Hepatic stellate cell (primary cell): ENCODE results near the gene ZMYND19.
"Not testable (repeated sequence)": the region's sequence is repeated elsewhere in the genome, so short reads cannot be mapped to it uniquely, and the experiment has no call there.

Experiments
- DNase-seq: peaks from one replicate; pipeline ENCODE4 v3.0.0; 2011; ENCODE audit warnings: low spot score

The ZMYND19 gene

DNA sequence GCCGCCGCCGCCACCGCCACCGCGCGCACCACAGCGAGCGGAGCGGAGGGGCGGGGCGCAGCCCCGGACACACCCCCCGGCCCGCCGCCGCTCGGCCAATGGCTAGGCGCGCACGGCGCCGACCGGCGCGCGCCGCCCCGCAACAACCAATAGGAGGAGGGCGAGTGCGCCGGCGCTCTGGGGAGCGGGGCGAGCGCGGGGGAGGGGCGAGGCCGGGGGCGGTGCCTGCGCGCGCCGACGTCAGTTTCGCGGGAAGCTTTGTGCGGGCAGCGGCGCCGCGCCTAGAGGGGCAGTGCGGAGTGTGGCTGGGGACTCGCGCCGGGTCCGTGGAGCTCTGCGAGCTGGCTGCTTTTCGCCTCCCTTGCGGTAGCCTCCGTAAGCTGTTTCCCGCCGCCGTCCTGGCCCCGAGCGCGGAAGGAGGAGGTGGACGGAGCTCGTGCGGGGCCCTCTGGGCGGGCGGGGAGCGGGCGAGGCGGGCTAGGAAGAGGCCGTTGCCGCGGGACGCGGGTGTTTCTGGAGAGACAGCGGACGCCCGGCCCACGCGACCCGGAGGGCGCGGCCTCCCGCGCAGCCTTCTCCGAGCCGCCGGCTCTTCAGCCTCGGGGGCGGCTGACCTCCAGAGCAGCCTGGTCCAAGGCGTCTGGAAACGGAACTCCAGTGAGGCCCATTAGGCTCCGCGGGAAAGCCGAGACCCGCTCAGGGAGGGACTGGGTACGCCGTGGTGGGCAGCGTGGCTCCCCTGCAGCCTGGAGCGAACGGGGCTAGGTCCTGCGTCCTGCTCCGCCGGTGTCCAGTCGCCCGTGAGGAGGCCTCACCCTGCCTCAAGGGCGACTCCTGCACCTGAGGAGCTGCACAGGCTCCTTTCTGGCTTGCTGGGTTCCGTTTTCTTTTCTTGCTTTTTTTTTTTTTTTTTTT lies at the start of gene ZMYND19:
ZMYND19 (minus strand) TSS at position 44 of the 915 bp plus-strand sequence. CDS start 249 bp downstream, outside the sequence.
- DNase-seq, result peak; percentile 100

DNA sequence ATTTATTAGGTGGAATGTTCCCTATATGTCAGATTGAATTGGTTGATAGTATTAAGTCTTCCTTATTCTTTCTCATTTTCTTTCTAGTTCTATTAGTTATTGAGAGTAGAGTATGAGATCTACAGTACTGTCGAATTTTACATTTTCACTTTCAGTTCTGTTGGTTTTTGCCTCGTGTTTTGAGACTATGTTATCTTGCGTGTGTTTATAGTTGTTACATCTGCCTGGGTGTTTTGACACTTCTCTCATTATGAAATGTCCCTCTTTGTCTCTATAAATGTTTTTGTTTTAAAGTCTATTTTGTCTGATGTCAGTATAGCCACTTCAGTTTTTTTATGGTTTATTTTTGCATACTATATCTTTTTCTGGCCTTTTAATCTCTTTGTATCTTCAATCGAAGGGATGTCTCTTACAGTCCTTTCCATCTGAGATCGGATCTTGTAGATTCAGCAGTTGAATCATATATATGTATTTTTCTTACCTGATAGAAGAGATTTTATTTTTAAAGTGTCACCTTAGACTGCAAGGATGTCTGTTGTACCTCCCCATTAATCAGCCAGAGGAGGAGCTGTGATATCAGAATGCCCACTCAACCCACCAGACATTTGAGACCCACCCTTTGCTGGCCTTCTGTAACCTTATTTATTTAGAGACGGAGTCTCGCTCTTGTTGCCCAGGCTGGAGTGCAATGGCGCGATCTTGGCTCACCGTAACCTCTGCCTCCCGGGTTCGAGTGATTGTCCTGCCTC lies 49.2 kb upstream of the ZMYND19 start:
- no peak for DNase-seq

DNA sequence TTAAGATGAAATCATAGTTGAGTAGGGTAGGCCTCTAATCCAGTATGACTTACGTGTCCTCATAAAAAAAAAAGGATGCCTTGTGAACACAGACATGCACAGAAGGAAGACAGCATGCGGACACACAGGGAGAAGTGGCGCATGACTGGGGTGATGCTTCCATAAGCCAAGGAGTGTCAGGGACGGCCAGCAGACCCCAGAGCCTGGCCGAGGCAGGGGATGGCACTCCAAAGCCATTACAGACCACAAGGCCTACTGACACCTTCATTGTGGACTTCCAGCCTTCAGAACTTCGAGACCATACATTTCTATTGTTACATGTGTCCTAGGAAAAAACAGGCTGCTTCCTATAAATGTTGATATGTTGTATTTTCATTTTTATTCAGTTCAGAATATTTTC lies 48.4 kb upstream of the ZMYND19 start:
- no peak for DNase-seq

DNA sequence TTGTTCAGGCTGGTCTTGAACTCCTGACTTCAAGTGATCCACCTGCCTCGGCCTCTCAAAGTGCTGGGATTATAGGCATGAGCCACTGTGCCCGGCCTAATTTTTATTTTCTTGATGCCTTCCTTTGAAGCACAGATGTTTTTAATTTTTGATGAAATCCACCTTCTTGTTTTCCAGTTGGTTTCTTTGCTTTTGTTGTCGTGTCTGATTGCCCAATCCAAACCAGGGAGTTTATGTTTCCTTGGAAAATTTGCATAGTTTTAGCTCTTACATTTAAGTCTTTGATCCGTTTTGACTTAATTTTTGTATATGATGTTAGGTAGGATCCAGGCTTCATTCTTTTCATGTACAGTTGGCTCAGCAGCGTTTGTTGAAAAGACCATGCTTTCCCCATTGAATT lies 43.7 kb upstream of the ZMYND19 start:
- no peak for DNase-seq

DNA sequence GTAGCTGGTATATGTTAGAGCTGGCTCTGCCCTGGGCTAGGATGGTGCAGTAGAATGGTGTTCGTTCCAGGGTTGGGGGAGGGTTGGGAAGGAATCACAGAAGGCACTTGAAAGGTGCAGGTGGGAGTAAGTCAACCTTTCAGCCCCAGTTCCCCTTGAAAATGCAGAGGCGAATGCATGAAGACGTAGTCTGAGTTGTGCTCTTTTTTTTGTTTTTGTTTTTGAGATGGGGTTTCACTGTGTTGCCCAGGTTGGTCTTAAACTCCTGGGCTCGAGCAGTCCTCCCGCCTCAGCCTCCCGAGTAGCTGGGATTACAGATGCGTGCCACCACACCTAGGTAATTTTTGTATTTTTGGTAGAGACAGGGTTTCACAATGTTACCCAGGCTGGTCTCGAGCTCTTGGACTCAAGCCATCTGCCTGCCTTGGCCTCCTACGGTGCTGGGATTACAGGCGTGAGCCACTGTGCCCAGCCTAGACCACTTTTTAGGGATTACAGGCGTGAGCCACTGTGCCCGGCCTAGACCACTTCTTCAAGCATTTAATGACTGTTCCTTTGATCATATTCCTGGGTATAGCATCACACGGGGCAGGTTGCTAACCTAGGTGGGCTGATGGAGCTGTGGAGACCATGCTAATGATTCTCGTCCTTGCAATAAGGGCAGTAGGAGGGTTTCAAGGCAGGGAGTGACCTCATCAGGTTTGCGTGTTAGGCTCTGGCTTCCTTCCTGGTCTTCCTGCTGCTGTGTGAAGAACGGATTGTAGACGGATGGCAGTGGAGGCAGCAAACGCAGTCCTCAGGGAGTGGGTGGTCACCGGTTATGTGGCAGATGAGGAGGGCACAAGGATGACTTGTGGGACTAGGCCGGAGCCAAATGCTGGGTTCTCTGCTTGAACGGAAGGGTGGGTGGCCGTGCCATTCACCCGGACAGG lies 42.2 kb upstream of the ZMYND19 start:
- no peak for DNase-seq

DNA sequence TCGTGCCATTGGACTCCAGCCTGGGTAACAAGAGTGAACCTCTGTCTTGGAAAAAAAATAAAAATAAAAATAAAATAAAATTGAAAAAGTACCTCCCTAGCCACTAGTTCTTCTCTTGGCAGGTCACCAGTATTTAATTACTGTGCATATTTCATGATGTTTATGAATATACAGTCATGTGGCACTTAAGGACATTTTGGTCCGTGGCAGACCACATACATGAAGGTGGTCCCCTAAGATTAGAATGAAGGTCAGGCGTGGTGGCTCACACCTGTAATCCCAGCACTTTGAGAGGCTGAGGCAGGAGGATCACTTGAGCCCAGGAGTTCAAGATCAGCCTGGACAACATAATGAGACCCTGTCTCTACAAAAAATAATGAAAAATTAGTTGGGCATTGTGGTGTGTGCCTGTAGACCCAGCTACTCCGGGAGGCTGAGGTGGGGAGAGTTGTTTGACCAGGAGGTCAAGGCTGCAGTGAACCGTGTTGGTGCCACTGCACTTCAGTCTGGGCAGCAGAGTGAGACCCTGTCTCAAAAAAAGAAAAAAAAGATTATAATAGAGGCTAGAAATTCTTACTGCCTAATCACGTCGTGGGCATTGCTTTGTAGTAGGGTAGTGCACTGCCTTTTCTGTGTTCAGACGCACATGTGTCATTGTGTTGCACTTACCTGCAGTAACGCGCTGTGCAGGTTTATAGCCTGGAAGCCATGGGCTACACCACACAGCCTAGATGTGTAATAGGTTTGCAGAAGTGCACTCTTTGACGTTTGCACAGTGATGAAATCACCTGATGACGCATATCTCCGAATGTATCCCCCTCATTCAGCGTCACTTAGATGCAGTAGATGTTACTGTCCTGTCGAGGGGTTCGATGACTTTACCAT lies 41.3 kb upstream of the ZMYND19 start:
- no peak for DNase-seq

DNA sequence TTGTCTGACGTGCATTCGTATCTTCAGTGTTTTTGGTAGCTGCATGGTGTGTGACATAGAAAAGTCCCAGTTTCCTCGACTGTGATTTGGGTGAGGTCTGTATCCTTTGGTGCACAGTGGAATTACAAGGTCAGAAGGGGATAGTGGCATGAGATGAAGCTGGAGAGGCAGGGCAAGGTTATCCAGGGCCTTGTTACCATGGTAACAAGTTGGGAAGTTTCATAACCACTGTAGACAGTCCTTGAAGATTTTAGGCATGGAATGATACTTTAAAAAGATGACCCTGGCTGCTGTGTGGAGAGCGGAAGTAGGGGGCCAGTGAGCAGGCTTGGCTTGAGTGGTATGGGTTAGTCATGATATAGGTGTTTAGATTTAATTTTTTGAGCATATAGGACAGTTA lies 40.4 kb upstream of the ZMYND19 start:
- DNase-seq, result peak; percentile 67

DNA sequence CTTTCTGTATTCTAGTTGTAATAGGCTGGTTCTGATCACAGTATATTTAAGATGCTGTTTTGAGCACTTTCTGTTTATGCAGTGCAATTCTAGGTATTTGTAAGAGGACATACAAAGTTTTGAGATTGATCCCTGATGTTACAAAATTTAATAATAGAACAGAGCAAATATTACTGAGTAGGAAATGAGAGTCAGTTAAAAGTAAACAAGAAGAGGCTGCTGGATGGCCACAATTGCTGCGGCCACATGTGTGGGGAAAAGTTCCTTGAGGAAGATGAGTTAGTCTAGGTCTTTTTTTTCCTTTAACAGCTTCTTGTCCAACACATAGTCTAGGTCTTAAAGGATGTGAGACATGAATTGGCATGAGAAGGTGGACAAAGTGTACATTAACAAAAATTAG lies 39.8 kb upstream of the ZMYND19 start:
- no peak for DNase-seq

DNA sequence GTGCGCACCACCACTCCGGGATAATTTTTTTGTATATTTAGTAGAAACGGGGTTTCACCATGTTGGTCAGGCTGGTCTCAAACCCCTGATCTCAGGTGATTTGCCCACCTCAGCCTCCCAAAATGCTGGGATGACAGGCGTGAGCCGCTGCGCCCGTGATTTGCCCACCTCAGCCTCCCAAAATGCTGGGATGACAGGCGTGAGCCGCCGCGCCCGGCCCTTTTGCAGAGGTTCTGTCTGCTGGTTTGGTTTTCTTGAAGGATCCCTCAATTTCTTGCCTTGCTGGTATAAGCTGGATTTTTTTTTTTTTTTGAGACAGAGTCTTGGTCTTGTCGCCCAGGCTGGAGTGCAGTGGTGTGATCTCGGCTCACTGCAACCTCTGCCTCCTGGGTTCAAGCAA lies 37.1 kb upstream of the ZMYND19 start:
- not testable (repeated sequence) for DNase-seq

DNA sequence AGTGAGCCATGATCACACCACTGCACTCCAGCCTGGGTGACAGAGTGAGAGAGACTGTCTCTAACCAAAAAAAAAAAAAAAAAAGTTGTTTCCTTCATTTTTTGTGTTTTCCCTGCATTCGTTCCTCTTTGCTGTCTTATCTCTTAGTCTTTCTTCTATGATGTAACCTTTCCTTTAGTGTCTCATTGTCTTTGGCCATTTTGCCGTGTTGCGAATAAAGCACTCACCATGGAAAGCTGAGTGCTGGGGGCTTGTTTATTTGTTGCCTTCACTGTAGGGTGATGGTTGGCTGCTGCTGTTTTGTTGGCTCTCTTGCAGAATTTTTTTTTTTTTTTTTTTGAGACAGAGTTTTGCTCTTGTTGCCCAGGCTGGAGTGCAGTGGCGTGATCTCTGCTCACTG lies 36.2 kb upstream of the ZMYND19 start:
- DNase-seq, result no peak

DNA sequence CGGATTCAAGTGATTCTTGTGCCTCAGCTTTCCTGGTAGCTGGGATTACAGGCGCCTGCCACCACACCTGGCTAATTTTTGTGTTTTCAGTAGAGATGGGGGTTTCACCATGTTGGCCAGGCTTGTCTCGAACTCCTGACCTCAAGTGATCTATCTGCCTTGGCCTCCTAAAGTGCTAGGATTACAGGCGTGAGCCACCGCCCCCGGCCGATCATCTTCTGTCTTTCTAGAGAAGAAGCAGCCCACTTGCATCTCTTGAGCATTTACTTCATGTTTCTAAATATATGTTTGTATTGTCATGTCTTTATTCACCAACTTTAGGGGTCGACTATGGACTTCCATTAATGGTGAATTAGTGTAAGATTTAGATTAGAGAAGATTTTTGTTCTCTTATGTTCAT lies 31.9 kb upstream of the ZMYND19 start:
- DNase-seq, result not testable (repeated sequence)

DNA sequence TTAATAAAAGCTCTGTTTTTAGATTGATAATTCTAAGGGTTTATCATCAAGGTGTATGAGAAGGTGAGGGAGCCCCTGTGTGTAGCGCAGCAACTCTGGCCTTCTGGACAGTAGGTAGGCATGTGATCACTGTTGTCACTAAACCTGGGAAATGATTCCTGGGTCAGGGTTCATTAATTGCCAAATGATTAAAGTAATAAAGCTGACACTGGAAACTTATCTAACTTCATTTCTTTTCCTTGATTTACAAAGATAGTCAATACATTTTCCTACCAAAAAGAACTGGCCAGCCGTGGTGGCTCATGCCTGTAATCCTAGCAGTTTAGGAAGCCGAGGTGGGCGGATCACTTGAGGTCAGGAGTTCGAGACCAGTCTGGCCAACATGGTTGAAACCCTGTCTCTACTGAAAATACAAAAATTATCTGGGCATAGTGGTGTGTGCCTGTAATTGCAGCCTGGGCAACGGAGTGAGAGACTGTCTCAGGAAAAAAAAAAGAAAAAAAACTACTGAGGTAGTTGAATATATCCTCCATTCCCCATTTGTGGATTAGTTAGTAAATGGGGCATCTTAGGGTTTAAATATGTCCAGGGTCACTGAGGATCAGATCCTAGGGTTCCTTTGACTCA lies 30.9 kb upstream of the ZMYND19 start:
- DNase-seq, result no peak

DNA sequence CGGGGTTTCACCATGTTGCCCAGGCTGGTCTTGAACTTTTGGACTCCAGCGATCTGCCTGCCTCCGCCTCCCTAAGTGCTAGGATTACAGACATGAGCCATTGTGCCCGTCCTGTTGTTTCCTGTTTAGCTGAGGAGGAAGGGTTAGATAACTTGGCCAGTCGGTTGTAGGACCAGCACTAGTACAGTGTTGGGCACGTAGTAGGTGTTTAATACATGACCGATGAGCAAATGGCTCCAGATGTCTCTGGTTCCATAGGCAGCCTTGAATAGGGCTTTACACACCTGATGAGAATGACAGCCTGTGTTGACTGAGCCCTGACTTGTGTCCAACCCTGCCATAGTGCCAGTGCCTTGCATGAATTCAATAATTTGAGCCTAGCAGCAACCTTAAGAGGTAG lies 30.3 kb upstream of the ZMYND19 start:
- no peak for DNase-seq

DNA sequence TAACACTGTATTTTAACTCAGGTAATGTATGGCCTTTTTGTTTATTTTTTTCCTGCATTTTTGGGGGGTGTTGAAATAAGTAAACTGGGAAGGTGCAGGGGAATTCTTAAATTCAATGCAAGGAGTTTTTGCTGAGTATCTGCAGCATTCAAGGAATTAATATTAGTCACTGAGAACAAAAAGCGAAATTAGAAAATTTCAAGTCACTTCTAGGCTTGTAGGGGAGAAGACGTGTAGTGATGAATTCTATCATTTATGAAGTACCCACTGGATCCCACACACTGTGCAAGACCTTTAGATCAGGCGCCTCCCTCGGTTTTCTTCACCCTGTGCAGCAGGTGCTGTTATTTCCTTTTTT lies 29.7 kb upstream of the ZMYND19 start:
- DNase-seq, result no peak

DNA sequence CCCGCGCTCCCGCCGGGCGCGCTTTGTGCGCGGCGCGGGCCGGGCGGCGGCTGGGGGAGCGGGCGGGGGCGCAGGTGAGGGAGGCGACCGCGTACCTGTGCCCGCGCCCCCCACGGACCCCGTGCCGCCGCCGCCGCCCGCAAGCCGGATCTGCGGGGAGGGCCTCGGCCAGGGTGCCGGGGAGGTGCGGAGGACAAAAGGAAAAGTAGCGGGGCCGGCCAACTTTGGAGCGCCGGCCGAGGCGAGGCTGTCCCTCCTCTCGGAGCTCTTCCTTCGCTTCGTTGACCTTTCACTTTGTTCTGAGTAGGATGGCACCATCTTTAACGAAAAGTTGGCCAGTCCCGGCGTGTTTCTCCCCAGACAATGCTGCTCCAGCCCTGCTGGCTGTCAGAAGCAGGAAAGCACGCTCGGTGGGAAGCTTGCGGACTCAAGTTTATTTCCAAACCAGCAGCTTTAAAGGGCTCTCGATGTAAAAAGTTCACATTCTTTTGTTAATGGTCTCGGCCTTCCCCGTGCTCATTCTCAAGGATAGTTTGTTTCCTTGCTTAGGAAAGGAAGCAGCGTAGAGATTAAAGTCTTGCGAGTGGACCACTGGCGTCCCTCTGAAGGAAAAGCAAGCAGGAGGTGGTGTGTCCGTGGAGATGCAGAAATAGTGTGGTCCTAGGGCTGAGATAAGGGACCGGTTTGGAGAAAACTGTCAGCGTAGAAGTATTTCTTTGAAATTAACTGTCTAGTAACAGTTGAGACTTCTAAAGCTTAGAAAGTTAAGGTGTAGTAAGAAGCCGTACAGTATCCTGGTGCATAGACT lies 29.1 kb upstream of the ZMYND19 start:
- DNase-seq, result peak; percentile 76

DNA sequence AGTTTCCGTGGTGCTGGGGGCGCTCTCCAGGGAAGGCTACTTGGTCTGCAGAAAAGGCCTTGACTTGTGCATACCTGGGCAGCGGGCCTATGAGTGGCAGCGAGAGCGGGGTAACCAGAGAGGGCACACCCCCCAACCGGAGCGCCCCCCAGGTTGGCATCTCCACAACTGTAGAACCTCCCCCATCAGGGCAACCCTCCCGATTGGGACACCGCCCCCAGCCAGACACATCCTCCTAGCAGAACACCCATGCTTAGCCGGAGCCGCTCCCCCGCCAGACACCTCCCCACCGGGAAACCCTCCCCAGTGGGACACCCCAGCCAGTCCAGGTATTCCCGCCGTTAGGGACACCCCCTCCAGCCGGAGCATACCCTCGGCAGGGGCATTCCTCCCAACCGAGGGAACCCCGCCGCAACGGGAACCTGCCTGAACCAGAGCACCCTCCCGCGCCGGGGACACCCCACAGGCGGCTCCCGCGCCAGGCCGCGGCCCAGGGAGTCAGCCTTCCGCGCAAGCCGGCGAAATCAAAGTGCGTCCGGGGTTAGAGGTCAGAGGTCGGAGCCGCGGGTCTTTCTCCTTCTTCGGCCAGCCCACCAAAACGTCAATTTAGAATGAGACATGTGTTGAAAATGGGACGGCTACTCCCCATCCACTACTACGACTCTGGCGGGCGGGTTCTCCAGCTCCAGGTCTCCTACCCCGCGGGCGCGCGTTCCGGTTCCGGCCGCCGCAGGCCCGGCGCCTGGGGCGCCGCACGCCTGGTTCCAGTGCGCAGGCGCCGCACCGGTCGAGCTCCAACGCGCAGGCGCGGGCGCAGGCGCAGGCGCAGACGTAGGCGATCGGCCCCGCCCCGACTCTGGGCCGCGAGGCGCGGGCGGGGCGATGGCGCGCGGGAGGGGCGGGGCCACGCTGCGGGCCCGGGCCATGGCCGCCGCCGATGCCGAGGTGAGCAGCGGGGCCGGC lies 28.1 kb upstream of the ZMYND19 start, which contains the start of gene EHMT1:
EHMT1 (plus strand) TSS at position 901 of the 963 bp plus-strand sequence; CDS start at position 925, 24 bp downstream.
- DNase-seq, result peak; percentile 98

DNA sequence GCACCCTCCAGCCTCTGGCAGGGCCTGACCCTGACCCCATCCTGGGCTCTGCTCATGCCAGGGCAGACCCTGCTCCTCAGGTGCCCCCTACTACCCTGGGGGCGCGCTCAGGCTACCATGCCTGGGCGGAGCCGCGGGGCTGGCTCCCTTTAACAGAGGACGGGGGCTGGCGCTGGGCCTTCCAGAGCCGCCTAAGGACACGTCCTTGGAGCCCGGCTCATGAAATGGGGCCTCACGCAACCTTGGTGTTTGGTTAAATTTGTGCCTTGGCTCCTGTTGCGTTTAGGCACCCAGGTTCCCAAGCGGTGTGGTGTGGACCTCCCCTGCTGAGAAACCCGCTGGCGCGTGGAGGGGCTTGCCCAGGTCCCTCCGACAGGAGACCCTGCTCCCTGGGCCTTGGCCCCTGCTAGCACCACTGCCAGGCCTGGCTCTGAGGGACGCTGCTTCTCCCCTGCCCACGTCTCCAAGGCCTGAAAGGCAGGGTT lies 25.1 kb upstream of the ZMYND19 start:
- no peak for DNase-seq
